HG03457 (cell line): ENCODE results near the gene TRRAP.

Experiments used
- ATAC-seq: cut with Tn5 transposase; IDR thresholded peaks from one replicate; pipeline ENCODE4 v1.9.1; 2021; ENCODE audit warnings: moderate number of reproducible peaks; ENCODE audit not compliant: unreplicated experiment

The TRRAP gene

GRCh38 chr7:99027241-99027640, 148.9 kb downstream of the TRRAP start:
- no peak for ATAC-seq

DNA sequence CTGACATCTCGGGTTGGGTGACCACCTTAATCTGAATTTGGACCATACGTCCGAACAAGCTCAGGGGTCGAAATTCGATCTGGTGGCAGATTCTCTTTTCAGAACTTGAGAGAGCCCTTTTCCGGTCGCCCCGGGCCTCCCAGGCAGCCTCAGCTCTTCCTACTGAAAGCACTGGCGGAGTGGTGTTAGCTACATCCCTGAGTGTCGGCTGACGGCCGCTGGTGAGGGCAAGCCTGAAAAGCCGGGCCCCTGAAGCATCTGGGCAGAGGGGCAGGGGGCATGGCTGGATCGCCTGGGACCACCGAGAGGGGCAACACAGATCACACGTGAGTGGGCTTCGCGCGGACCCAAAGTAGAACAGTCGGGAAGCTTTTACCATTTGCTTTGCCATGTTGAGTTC, 149.5 kb downstream of the TRRAP start:
- ATAC-seq, result no peak

GRCh38 chr7:99028261-99028973, 150.1 kb downstream of the TRRAP start:
- no peak for ATAC-seq

DNA sequence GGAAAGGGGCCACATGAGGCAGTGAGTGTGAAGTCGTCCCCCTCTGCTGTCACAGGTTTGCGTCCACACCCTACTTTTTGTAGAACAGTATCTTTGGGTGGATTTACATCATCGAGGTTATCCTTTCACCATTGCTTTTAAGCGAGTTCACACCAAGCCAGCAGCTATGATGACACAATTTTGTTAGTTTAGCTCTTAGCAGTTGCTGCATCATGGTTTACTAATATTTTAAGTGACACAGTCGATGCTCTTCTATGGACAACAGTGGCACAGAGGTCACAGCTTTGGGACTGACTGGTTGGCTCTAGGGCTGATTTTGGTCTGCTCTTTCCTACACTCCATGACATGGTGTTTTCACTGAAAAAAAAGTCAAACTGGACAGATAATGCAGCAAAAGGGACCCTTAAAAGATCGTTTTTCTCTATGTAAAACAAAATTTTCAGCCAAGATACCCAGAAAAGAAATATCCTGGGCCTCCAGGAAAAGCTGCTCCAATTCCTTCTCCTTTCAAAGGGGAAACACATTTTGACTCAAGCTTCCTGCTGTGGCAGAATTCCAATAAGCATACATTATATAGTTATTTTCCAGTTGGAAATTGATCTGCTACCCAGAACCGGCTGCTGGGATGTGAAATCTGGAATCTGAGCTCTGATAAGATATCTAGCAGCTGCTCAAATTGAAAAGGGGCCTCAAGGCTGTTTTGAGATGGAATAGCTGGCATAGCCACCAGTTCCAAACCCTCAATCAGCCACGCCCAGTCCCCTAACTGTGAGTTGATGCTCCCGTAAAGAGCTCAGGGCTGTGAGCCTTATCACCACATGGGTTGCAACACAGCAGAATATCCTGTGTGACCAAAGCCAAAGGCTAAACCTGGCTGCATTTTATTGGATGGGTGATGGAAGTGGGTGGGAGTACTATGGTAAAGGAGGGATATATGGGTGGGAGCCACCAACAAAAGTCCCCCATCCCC, 151.4 kb downstream of the TRRAP start:
- ATAC-seq, result no peak

- ATAC-seq, result no peak
These were observed 152.1 kb downstream of the TRRAP start for GRCh38 chr7:99030457-99030856.

DNA sequence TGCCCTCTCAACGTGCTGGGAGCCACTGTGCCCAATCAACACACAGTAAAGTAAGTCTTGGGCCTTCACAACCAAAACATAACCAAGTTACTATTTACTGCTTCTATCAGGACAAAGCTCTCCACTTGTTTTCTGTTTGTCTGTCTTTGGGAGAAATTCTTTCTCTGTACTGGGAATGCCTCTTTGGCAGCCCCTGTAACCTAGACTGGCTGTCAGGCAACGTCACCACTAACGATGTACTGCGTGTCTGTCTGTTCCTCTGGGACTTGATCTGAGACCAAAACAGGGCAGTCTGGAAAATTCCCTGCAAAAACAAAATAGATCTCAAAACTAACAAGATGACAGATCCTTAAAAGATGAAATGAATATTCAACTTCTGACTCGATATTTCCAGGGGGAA, 152.6 kb downstream of the TRRAP start:
- ATAC-seq, result no peak

- ATAC-seq, result no peak
These were observed 153.2 kb downstream of the TRRAP start for GRCh38 chr7:99031496-99031895.

- ATAC-seq, result no peak
These were observed 154.6 kb downstream of the TRRAP start for GRCh38 chr7:99032928-99033327.

GRCh38 chr7:99033765-99034164, 155.4 kb downstream of the TRRAP start:
- no peak for ATAC-seq

DNA sequence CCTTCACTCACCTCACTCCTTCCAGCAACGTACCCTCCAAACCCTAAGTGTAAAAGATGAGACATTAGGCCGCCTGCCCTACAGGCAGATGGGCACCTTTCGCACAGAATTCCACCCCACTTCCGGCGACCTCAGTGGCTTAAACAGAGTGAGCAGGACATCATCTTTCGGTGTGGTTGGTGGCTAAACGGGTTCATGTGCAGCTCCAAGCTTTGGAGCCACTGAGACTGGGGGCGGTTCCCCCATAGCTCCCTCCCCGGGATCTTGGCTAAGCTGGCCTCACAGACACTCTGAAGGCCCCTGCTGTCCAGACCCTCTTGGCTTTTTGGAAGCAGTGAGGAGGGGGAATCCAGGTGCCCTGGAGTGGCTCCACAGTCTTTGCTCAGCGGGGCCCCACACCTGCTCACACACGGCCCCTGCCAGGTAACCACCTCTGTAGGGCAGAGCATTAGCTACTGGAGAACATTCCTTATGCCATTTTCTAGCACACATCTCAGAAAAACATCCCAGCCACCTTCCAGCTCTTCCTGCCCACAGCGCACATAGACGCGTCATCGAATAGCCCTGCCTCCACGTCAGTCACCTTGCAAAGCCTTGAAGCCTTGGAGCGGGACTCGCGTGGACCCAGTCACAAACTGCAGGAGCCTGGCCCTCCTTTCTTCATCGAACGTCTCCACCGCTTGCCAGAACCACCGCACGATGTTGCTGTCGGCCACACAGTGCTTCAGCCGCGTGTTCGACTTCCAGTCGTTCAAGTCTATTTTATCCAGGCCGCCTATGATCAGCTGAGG, 156.8 kb downstream of the TRRAP start:
- no peak for ATAC-seq

GRCh38 chr7:99035723-99036545, 157.6 kb downstream of the TRRAP start:
- no peak for ATAC-seq

- ATAC-seq, result no peak
These were observed 158.3 kb downstream of the TRRAP start for GRCh38 chr7:99036546-99037111.

- ATAC-seq, result no peak
These were observed 159.1 kb downstream of the TRRAP start for GRCh38 chr7:99037327-99037940.

DNA sequence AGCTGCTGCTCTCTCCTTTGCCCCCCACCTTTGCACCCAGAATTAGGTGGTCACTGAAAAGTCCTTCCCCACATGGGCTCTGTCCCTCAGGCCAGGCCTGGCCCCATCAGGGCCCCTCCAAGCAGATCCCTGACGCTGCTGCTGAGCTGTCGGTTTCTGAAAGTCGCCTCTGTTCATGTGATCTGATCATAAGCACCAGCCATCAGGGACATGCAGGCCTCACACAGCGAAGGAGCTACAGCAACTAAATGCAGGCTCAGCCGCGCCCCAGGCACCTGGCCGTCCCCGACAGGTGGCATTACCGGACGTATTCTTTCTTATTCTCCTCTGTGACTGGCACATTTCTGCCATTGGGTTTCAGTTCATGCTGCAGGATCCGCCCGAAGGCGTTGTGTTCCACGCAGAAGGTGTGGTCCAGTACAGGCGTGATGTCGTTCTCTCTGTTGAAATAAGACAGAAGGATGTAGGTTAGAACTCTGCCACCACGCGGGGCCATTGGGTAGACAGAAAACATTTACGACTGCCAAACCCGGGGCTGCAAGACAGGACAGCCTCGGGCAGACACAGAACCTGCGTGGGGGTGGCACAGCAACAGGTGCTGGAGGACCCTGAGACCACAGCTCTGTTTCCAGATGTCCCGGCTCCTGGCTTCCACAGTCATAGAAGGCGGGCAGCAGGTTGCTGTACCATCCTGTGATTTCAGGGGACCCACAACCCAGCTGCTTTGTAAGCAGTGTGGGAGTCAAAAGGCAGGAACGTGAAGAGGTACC, 159.9 kb downstream of the TRRAP start:
- ATAC-seq, result no peak

DNA sequence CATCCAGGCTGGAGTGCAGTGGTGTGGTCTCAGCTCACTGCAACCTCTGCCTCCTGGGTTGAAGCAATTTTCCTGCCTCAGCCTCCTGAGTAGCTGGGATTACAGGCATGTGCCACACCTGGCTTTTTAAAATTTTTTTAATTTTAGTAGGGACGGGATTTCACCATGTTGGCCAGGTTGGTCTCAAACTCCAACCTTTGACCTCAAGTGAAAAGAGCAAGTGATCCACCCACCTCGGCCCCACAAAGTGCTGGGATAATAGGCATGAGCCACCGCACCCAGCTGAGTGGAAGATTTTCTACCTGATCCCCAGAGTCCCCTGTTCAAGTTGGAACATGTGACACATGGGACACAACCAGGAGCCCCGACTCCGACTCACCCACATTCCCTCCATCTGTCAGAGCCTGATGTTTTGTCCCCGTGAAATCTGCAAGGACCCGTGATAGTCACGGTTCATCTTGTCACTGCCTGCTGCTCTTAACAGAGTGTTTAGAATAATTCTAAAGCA, 161.1 kb downstream of the TRRAP start:
- no peak for ATAC-seq

DNA sequence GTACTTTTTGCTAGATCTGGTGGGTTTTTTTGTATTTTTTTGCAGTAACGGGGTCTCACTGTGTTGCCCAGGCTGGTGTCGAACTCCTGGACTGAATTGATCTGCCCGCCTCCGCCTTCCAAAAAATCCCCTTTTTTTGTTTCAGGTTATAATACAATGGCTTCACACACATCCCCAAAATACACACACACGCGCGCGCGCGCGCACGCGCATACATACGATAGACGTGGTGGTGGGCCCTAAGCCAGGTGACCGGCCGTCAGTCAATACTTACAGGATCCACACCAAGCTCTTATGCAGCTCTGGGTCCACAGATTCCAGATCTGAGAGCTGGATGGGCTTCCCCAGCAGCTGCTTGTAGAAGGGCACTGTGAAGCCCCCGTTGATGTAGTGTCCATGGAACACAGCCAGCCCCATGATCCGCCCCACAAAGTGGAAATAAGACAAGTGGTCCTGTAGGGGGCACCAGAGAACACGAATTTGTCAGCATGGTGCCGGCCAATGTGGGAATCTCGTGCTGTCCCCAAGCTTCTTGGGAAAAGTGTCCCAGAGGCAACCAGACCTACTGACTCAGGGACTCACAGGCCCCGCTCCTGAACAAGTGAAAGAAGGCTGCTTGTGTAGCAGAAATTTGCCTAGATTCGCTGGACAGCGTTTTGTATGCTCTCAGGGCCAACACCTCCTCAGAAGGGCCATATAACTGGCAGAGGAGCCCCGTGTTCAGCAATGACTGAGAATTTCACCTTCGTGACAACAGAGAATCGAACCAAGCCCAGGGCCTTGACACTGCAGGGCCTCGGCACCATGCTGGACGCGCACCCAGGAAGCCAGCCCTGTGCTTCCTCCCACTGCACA, 162.0 kb downstream of the TRRAP start:
- ATAC-seq, result no peak

DNA sequence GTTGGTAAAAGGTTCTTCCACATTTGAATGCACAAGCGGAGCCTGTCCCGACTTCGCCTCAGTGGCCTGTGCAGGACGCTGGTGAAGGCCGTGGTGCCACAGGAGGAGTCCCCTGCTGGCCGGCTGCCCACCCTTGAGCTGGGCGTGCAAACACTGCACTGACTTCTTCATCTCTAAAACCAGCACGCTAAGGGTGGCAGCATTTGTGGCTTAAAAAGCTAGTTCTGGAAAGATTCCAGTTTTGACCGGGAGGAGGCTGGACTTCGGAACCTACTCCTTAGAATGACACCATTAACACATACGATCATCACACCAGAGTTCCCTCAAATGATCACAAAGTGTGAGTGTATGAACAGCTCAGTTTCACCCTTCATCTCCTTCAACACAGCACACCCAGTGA, 163.2 kb downstream of the TRRAP start:
- ATAC-seq, result no peak

DNA sequence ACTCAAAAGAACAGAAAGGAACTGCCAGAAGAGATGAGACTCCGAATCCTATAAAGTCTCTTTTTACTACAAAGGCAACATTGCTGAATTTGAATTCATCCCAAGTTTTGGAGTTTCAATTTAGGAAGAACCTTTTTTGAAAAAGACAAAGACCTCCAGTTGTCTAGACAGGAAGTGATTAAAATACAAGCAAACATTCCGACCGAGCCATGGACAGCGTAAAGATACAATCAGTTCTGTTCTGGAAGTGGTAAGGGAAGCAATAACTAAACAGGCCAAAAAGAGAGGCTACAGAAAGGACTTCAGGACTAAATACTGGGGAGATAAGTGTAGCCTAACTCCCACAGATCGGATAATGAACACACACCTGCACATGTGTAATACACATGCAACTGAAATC, 164.6 kb downstream of the TRRAP start:
- no peak for ATAC-seq
